SK-N-SH (cell line): ENCODE results near the gene CTDP1. TPM values are rescaled to one million over a fixed set of nuclear protein-coding genes. Genes with fewer than 3 reads are reported as not detected.
A peak's percentile ranks its signal among the peaks of the same experiment; 100 is the strongest.

ENCODE experiments used
- CTCF ChIA-PET: fragments of 300-600, 350-600 bp; formaldehyde crosslinking; extraction: SDS; loops from one replicate; lab custom pipeline; 2021; lab: Yijun Ruan, JAX
- POLR2A ChIA-PET: fragments of 350-600 bp; sonication (Branson Sonifier 250); formaldehyde crosslinking; extraction: SDS; loops from one replicate; lab custom pipeline; 2020; ENCODE audit warnings: antibody characterized with exemption, inconsistent platforms; lab: Yijun Ruan, JAX
- DNase-seq: peaks from one replicate; pipeline ENCODE4 v3.0.0; 2012
- H2AFZ ChIP-seq: fragments of 200-600 bp; sonication (generic); 2 replicates; pipeline ENCODE4 v1.8.1; 2016; ENCODE audit warnings: antibody characterized with exemption, mild to moderate bottlenecking, low read depth
- H3F3A ChIP-seq: fragments of 200-600 bp; sonication (generic); replicated peaks from 2 replicates; pipeline ENCODE3; 2016; ENCODE audit warnings: antibody characterized with exemption, mild to moderate bottlenecking; ENCODE audit not compliant: insufficient read depth
- H3K27ac ChIP-seq, 2 experiments: fragments of 200-500 bp in 1 of 2; fragments of 200-600 bp in 1 of 2; sonication (Bioruptor generic) in 1 of 2; sonication (generic), shearing (Covaris generic) in 1 of 2; 2 replicates each; pipeline versions ENCODE4 v1.5.1 to v1.6.1; 2014 to 2016; ENCODE audit warnings: low read depth in 2 of 2, inconsistent platforms in 1 of 2, low read length in 1 of 2, mild to moderate bottlenecking in 1 of 2, mixed read lengths in 1 of 2
- H3K27me3 ChIP-seq: fragments of 200-600 bp; sonication (generic), shearing (Covaris generic); 2 replicates; pipeline ENCODE4 v1.6.1; 2016; ENCODE audit warnings: mixed run types; ENCODE audit not compliant: insufficient read depth
- H3K36me3 ChIP-seq, 2 experiments: fragments of 200-500 bp in 1 of 2; fragments of 200-600 bp in 1 of 2; sonication (Bioruptor generic) in 1 of 2; sonication (generic) in 1 of 2; replicated peaks in 1 of 2; 2 replicates each; pipeline versions ENCODE3 to v1.5.1; 2014 to 2016; ENCODE audit warnings: low read length in 1 of 2, mild to moderate bottlenecking in 1 of 2; ENCODE audit not compliant: insufficient read depth in 2 of 2, control insufficient read depth in 1 of 2
- H3K4me1 ChIP-seq, 2 experiments: fragments of 200-500 bp in 1 of 2; fragments of 200-600 bp in 1 of 2; sonication (Bioruptor generic) in 1 of 2; sonication (generic), shearing (Covaris generic) in 1 of 2; 2 replicates each; pipeline versions ENCODE4 v1.5.1 to v1.6.1; 2014 to 2016; ENCODE audit warnings: low read depth in 1 of 2, low read length in 1 of 2, mixed run types in 1 of 2; ENCODE audit not compliant: insufficient read depth in 2 of 2, control insufficient read depth in 1 of 2
- H3K4me2 ChIP-seq: fragments of 200-600 bp; sonication (generic), shearing (Covaris generic); 2 replicates; pipeline ENCODE4 v1.6.1; 2017; ENCODE audit warnings: mixed run types
- H3K4me3 ChIP-seq, 2 experiments: fragments of 200-500 bp in 1 of 2; fragments of 200-600 bp in 1 of 2; sonication (Bioruptor generic) in 1 of 2; sonication (generic), shearing (Covaris generic) in 1 of 2; 2 replicates each; pipeline versions ENCODE4 v1.5.1 to v1.8.1; 2014 to 2016; ENCODE audit warnings: low read depth in 2 of 2, inconsistent platforms in 1 of 2, low read length in 1 of 2, mild to moderate bottlenecking in 1 of 2, mixed read lengths in 1 of 2, moderate library complexity in 1 of 2
- H3K79me2 ChIP-seq: fragments of 200-600 bp; sonication (generic); 2 replicates; pipeline ENCODE4 v1.8.1; 2017; ENCODE audit warnings: mild to moderate bottlenecking; ENCODE audit not compliant: insufficient read depth
- H3K9ac ChIP-seq: fragments of 200-600 bp; sonication (generic); 2 replicates; pipeline ENCODE4 v1.6.1; 2017; ENCODE audit warnings: mixed run types
- H3K9me2 ChIP-seq: fragments of 200-600 bp; sonication (generic); 2 replicates; pipeline ENCODE4 v1.6.1; 2017; ENCODE audit warnings: mixed run types
- H3K9me3 ChIP-seq: fragments of 200-600 bp; sonication (generic); 2 replicates; pipeline ENCODE4 v1.6.1; 2017; ENCODE audit warnings: mixed run types, mild to moderate bottlenecking, moderate library complexity
- H4K20me1 ChIP-seq: fragments of 200-600 bp; sonication (generic); 2 replicates; pipeline ENCODE4 v1.6.1; 2017; ENCODE audit warnings: mild to moderate bottlenecking, mixed run types; ENCODE audit not compliant: insufficient read depth
- CHD2 ChIP-seq: fragments of 150-350 bp; IDR thresholded peaks from 2 replicates; pipeline ENCODE4 v1.6.1; 2018; ENCODE audit warnings: low read length; ENCODE audit not compliant: partially characterized antibody
- ELF1 ChIP-seq: IDR thresholded peaks from 2 replicates; pipeline ENCODE4 v1.4.0; 2012
- FOXJ3 ChIP-seq: sonication (generic); formaldehyde crosslinking; IDR thresholded peaks from 2 replicates; pipeline ENCODE4 v1.5.1; 2020; ENCODE audit warnings: mild to moderate bottlenecking, missing genetic modification reagents
- GATA2 ChIP-seq: sonication (generic); formaldehyde crosslinking; IDR thresholded peaks from 2 replicates; pipeline ENCODE4 v1.5.0; 2020; ENCODE audit warnings: mild to moderate bottlenecking, missing genetic modification reagents
- JUND ChIP-seq: IDR thresholded peaks from 2 replicates; pipeline ENCODE4 v1.4.0; 2012
- MXI1 ChIP-seq: IDR thresholded peaks from 2 replicates; pipeline ENCODE4 v1.6.1; 2012; ENCODE audit warnings: mild to moderate bottlenecking, low read depth, low read length, improper control_type of control experiment
- RAD21 ChIP-seq: IDR thresholded peaks from 2 replicates; pipeline ENCODE4 v1.6.1; 2012; ENCODE audit warnings: mild to moderate bottlenecking, low read length
- RFX5 ChIP-seq: IDR thresholded peaks from 2 replicates; pipeline ENCODE4 v1.6.1; 2012; ENCODE audit warnings: mild to moderate bottlenecking, improper control_type of control experiment, low read length
- SIN3A ChIP-seq: IDR thresholded peaks from 2 replicates; pipeline ENCODE4 v1.6.1; 2012; ENCODE audit warnings: low read depth, mild to moderate bottlenecking, low read length, moderate library complexity, borderline replicate concordance
- TEAD4 ChIP-seq: IDR thresholded peaks from 2 replicates; pipeline ENCODE4 v1.4.0; 2012; ENCODE audit warnings: mild to moderate bottlenecking, borderline replicate concordance; ENCODE audit not compliant: insufficient read depth
- YY1 ChIP-seq: IDR thresholded peaks from 2 replicates; pipeline ENCODE4 v1.4.0; 2012; ENCODE audit warnings: low read depth, mild to moderate bottlenecking
- WGBS: methylation state at CpG from one replicate; pipeline ENCODE4 v1.1.6; 2017; ENCODE audit warnings: low lambda C conversion rate; 5-methylcytosine and 5-hydroxymethylcytosine counted together
- polyA plus RNA-seq, 3 experiments: library from polyadenylated mRNA; depleted of rRNA; stranded (reverse); fragments of >200 nt; gene quantifications; 2 replicates each; pipeline ENCODE4 v1.2.3, GENCODE V29; 2012
- TF ChIP-seq, protein P1 (sequence below): IDR thresholded peaks from 2 replicates; pipeline ENCODE4 v1.6.1; 2012; ENCODE audit warnings: mild to moderate bottlenecking, low read depth, low read length, moderate library complexity
- TF ChIP-seq, protein P2 (sequence below): fragments of 200-600 bp; sonication (generic); IDR thresholded peaks from 2 replicates; pipeline ENCODE4 v1.6.1; 2017; ENCODE audit warnings: antibody characterized with exemption, mild to moderate bottlenecking, moderate library complexity
- TF ChIP-seq, protein P3 (sequence below): IDR thresholded peaks from 2 replicates; pipeline ENCODE4; 2012
- TF ChIP-seq, protein P4 (sequence below): IDR thresholded peaks from 2 replicates; pipeline ENCODE4 v1.4.0; 2012; ENCODE audit warnings: low read depth, borderline replicate concordance

Gene CTDP1
- polyA plus RNA-seq, 1 of the 3 experiments (the other 2 are of a cell fraction): 15.6 TPM

DNA sequence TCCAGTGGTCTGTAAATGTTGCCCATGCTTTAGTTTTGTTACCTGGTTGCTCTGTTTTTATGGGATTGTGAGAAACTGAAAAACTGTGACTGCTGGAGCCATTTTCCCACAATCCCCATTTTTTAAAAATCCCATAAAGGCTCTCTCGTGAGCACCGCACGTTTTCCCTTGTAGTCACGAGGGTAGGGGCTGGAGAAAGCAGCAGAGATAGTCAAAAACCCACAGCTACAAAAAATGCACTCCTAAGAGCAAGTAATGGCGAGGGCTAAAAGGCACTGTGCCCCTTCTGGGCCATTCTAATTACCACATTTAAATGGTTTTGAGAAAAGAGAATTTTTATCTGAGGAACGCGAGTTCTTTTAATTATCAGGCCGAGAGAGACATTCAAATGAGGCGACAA lies 1.8 kb upstream of the CTDP1 start:
- CTCF ChIA-PET: no interaction called here
- no peaks in the 10 kb centered on the region for H3F3A ChIP-seq
- no peak for DNase-seq
- peak overlapping the region; percentile 91 to 95 for H3K4me3 ChIP-seq
- peak overlapping the region; percentile 76 for H3K4me2 ChIP-seq
- H3K4me1 ChIP-seq: peaks cover 5 to 36% of the 10 kb centered on the region in 2 experiments; a peak in 3 of 4 replicates
- POLR2A ChIA-PET: no interaction called here
- peaks cover 27% of the 10 kb centered on the region for H4K20me1 ChIP-seq
- TF ChIP-seq CHD2 (no peak), RFX5 (no peak), YY1 (no peak), GATA2 (no peak), MXI1 (no peak), FOXJ3 (CRISPR knock-in tag) (no peak), ELF1 (no peak), TEAD4 (no peak), SIN3A (no peak), JUND (no peak), RAD21 (no peak)
- TF ChIP-seq, protein P1, sequence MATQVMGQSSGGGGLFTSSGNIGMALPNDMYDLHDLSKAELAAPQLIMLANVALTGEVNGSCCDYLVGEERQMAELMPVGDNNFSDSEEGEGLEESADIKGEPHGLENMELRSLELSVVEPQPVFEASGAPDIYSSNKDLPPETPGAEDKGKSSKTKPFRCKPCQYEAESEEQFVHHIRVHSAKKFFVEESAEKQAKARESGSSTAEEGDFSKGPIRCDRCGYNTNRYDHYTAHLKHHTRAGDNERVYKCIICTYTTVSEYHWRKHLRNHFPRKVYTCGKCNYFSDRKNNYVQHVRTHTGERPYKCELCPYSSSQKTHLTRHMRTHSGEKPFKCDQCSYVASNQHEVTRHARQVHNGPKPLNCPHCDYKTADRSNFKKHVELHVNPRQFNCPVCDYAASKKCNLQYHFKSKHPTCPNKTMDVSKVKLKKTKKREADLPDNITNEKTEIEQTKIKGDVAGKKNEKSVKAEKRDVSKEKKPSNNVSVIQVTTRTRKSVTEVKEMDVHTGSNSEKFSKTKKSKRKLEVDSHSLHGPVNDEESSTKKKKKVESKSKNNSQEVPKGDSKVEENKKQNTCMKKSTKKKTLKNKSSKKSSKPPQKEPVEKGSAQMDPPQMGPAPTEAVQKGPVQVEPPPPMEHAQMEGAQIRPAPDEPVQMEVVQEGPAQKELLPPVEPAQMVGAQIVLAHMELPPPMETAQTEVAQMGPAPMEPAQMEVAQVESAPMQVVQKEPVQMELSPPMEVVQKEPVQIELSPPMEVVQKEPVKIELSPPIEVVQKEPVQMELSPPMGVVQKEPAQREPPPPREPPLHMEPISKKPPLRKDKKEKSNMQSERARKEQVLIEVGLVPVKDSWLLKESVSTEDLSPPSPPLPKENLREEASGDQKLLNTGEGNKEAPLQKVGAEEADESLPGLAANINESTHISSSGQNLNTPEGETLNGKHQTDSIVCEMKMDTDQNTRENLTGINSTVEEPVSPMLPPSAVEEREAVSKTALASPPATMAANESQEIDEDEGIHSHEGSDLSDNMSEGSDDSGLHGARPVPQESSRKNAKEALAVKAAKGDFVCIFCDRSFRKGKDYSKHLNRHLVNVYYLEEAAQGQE: no peak
- TF ChIP-seq, protein P2, sequence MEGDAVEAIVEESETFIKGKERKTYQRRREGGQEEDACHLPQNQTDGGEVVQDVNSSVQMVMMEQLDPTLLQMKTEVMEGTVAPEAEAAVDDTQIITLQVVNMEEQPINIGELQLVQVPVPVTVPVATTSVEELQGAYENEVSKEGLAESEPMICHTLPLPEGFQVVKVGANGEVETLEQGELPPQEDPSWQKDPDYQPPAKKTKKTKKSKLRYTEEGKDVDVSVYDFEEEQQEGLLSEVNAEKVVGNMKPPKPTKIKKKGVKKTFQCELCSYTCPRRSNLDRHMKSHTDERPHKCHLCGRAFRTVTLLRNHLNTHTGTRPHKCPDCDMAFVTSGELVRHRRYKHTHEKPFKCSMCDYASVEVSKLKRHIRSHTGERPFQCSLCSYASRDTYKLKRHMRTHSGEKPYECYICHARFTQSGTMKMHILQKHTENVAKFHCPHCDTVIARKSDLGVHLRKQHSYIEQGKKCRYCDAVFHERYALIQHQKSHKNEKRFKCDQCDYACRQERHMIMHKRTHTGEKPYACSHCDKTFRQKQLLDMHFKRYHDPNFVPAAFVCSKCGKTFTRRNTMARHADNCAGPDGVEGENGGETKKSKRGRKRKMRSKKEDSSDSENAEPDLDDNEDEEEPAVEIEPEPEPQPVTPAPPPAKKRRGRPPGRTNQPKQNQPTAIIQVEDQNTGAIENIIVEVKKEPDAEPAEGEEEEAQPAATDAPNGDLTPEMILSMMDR: no peak
- TF ChIP-seq, protein P3, sequence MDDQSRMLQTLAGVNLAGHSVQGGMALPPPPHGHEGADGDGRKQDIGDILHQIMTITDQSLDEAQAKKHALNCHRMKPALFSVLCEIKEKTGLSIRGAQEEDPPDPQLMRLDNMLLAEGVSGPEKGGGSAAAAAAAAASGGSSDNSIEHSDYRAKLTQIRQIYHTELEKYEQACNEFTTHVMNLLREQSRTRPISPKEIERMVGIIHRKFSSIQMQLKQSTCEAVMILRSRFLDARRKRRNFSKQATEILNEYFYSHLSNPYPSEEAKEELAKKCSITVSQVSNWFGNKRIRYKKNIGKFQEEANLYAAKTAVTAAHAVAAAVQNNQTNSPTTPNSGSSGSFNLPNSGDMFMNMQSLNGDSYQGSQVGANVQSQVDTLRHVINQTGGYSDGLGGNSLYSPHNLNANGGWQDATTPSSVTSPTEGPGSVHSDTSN: no peak
- TF ChIP-seq, protein P4, sequence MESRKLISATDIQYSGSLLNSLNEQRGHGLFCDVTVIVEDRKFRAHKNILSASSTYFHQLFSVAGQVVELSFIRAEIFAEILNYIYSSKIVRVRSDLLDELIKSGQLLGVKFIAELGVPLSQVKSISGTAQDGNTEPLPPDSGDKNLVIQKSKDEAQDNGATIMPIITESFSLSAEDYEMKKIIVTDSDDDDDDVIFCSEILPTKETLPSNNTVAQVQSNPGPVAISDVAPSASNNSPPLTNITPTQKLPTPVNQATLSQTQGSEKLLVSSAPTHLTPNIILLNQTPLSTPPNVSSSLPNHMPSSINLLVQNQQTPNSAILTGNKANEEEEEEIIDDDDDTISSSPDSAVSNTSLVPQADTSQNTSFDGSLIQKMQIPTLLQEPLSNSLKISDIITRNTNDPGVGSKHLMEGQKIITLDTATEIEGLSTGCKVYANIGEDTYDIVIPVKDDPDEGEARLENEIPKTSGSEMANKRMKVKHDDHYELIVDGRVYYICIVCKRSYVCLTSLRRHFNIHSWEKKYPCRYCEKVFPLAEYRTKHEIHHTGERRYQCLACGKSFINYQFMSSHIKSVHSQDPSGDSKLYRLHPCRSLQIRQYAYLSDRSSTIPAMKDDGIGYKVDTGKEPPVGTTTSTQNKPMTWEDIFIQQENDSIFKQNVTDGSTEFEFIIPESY: no peak
- H2AFZ ChIP-seq: no peak overlapping the region
- 96% methylated on average over 9 of the region's 9 CpGs for WGBS
- peaks cover 5 to 10% of the 10 kb centered on the region in 2 experiments for H3K36me3 ChIP-seq
- no peaks in the 10 kb centered on the region for H3K27me3 ChIP-seq
- H3K9me2 ChIP-seq: no peaks in the 10 kb centered on the region
- peak overlapping the region in 1 of 2 experiments; percentile 89; a peak in 1 of 4 replicates for H3K27ac ChIP-seq
- peaks cover 42% of the 10 kb centered on the region for H3K79me2 ChIP-seq
- no peaks in the 10 kb centered on the region for H3K9me3 ChIP-seq
- peak overlapping the region; percentile 93; the same call in 1 of the 2 replicates for H3K9ac ChIP-seq
